Ramos (cell line): ENCODE measurements around the gene LCN9.
"Not testable (repeated sequence)": the region's sequence is repeated elsewhere in the genome, so short reads cannot be mapped to it uniquely, and the experiment has no call there.

ENCODE experiments used
- in situ Hi-C: fragments of 300-500 bp; cut with MboI; formaldehyde crosslinking; loops from one replicate; pipeline ENCODE4 v1.14.3; 2022; ENCODE audit warnings: low sequenced_read_pairs; ENCODE audit not compliant: unreplicated experiment

LCN9 gene

GRCh38 chr9:135644631-135645218 lies 18.4 kb upstream of the LCN9 start:
- in situ Hi-C loops, result no loop called here

- in situ Hi-C loops, result no loop called here
These were observed 15.2 kb upstream of the LCN9 start for GRCh38 chr9:135647884-135648283.

- in situ Hi-C loops, result no loop called here
These were observed 14.4 kb upstream of the LCN9 start for GRCh38 chr9:135648494-135649410.

GRCh38 chr9:135649508-135649907 lies 13.6 kb upstream of the LCN9 start:
- in situ Hi-C loops, result no loop called here

GRCh38 chr9:135650408-135650807 lies 12.7 kb upstream of the LCN9 start:
- in situ Hi-C loops, result no loop called here

GRCh38 chr9:135655317-135655716 lies 7.8 kb upstream of the LCN9 start:
- in situ Hi-C loops, result no loop called here

GRCh38 chr9:135657416-135657815 lies 5.7 kb upstream of the LCN9 start:
- in situ Hi-C loops, result no loop called here

GRCh38 chr9:135659252-135659651 lies 3.9 kb upstream of the LCN9 start:
- in situ Hi-C loops, result no loop called here

- in situ Hi-C loops, result no loop called here
These were observed 2.7 kb upstream of the LCN9 start for GRCh38 chr9:135660407-135660806.

GRCh38 chr9:135661816-135662560 lies 1.1 kb upstream of the LCN9 start:
- in situ Hi-C loops, result no loop called here

GRCh38 chr9:135663451-135663770 lies 302 bp downstream of the LCN9 start:
- in situ Hi-C loops, result no loop called here

- in situ Hi-C loops, result no loop called here
These were observed 748 bp downstream of the LCN9 start for GRCh38 chr9:135663857-135664256.

- in situ Hi-C loops, result no loop called here
These were observed 1.2 kb downstream of the LCN9 start for GRCh38 chr9:135664266-135664665.

- in situ Hi-C loops, result no loop called here
These were observed 2.0 kb downstream of the LCN9 start for GRCh38 chr9:135664801-135665794.

- in situ Hi-C loops, result no loop called here
These were observed 2.7 kb downstream of the LCN9 start for GRCh38 chr9:135665795-135666189.

GRCh38 chr9:135666534-135667462 lies 3.7 kb downstream of the LCN9 start:
- in situ Hi-C loops, result no loop called here

- in situ Hi-C loops, result no loop called here
These were observed 4.4 kb downstream of the LCN9 start for GRCh38 chr9:135667463-135668001.

GRCh38 chr9:135669018-135669417 lies 5.9 kb downstream of the LCN9 start:
- in situ Hi-C loops, result not testable (repeated sequence)
